ENCODE data around the gene PTCHD4. TPM values are rescaled to one million over a fixed set of nuclear protein-coding genes. Genes with fewer than 3 reads are reported as not detected.

The PTCHD4 gene
- total RNA-seq, 3 donors from 2014 or later (not counting 1 experiment from before 2014, with no cell fraction given), result not detected

DNA sequence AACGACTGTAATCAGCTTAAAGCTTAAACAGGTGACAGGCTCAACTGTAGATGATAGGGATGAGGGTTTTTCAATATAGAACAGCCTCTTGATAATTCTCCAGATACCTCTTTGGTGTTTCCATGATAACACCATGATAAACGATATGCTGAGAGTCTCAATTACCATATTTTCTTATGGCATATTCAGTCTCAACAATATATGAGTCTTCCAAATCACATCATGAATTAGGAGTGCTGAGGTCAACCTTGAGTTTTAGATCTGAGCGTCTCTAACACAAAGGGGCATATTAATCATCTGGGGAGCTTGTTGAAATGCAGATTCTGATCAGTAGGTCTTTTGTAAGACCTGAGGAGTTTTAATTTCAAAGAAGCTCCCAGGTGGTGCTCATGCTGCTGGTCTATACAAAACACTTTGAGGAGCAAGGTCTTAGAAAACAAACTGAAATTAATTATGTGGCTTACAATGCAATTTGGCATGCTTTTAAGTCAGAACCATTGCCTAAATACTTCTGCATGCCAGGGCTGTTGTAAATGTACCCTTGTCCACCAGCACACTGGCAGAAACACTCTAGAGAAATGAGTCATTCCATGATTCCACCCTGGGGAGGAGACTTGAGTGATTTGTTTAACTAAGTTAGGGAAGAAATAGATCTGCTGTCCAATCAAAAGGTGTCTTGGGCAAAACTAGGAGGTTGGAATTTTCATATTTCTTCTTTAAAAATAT is 49.6 kb downstream of the PTCHD4 start:
- no peaks in the 10 kb centered on the region for H3K4me1 Mint-ChIP-seq
- TF ChIP-seq, protein P1, sequence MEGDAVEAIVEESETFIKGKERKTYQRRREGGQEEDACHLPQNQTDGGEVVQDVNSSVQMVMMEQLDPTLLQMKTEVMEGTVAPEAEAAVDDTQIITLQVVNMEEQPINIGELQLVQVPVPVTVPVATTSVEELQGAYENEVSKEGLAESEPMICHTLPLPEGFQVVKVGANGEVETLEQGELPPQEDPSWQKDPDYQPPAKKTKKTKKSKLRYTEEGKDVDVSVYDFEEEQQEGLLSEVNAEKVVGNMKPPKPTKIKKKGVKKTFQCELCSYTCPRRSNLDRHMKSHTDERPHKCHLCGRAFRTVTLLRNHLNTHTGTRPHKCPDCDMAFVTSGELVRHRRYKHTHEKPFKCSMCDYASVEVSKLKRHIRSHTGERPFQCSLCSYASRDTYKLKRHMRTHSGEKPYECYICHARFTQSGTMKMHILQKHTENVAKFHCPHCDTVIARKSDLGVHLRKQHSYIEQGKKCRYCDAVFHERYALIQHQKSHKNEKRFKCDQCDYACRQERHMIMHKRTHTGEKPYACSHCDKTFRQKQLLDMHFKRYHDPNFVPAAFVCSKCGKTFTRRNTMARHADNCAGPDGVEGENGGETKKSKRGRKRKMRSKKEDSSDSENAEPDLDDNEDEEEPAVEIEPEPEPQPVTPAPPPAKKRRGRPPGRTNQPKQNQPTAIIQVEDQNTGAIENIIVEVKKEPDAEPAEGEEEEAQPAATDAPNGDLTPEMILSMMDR (IDR thresholded peaks at IDR 0.05), result no peak
- no peaks in the 10 kb centered on the region for H3K36me3 ChIP-seq (ENCODE audit: control insufficient read depth, insufficient read depth, low read length)
- no peaks in the 10 kb centered on the region for H3K36me3 Mint-ChIP-seq
- H3K27ac Mint-ChIP-seq, result no peak overlapping the region
- H3K4me3 Mint-ChIP-seq, result no peak overlapping the region
- DNase-seq, result no peak
- no peak for ATAC-seq
- H3K4me1 ChIP-seq (ENCODE audit: control insufficient read depth, insufficient read depth, low read length), result no peaks in the 10 kb centered on the region
- H3K27ac ChIP-seq (ENCODE audit: low read length), result no peak overlapping the region
- intact Hi-C loops (cut with micrococcal nuclease), result no loop called here
- peaks cover 2% of the 10 kb centered on the region for H3K27me3 ChIP-seq (ENCODE audit: control insufficient read depth, insufficient read depth, low read length)
- H3K27me3 Mint-ChIP-seq (ENCODE audit: low read depth in 2 of 2), result no peaks in the 10 kb centered on the region
- H3K4me3 ChIP-seq (ENCODE audit: low read length), result no peak overlapping the region
- no peaks in the 10 kb centered on the region for H3K9me3 ChIP-seq (ENCODE audit: control insufficient read depth, insufficient read depth, low read length)
- H3K9me3 Mint-ChIP-seq, result peaks cover 7 to 9% of the 10 kb centered on the region in 2 donors
- 88% methylated on average over 3 of the region's 3 CpGs for WGBS (ENCODE audit: insufficient coverage)
